Ascending aorta (tissue), 2 donors: ENCODE results near the gene PTPRE. TPM values are rescaled to one million over a fixed set of nuclear protein-coding genes. Genes with fewer than 3 reads are reported as not detected.
A peak's percentile ranks its signal among the peaks of the same experiment; 100 is the strongest.

ENCODE experiments used
- DNase-seq, 2 donors: peaks; one replicate each; pipeline ENCODE4 v3.0.0-alpha.2; 2019; ENCODE audit warnings: low spot score in 2 of 2
- H3K27ac ChIP-seq, 2 donors: fragments of 200-600 bp; sonication (generic); one replicate each; pipeline ENCODE4 v1.5.1; 2016 to 2017; ENCODE audit warnings: mild to moderate bottlenecking in 1 of 2
- H3K27me3 ChIP-seq: fragments of 200-600 bp; sonication (generic); one replicate; pipeline ENCODE4 v1.5.1; 2017
- H3K36me3 ChIP-seq, 2 donors: fragments of 200-600 bp; sonication (generic); one replicate each; pipeline ENCODE4 v1.5.1; 2016
- H3K4me1 ChIP-seq, 2 donors: fragments of 200-600 bp; sonication (generic); one replicate each; pipeline ENCODE4 v1.5.1; 2016 to 2017; ENCODE audit warnings: mild to moderate bottlenecking in 1 of 2
- H3K4me3 ChIP-seq, 2 donors: fragments of 200-600 bp; sonication (generic); one replicate each; pipeline ENCODE4 v1.5.1; 2016 to 2017; ENCODE audit warnings: mild to moderate bottlenecking in 1 of 2
- H3K9me3 ChIP-seq, 2 donors: fragments of 200-600 bp; sonication (generic); one replicate each; pipeline ENCODE4 v1.5.1; 2016
- intact Hi-C: fragments of 100-400 bp; cut with DNase I; formaldehyde crosslinking; loops from one replicate; pipeline ENCODE4 v1.15.1; 2023
- total RNA-seq: library from RNA; depleted of rRNA; stranded (reverse); fragments of >200 nt; gene quantifications from one replicate; pipeline ENCODE4 v1.1.0, GENCODE V29; 2016
- TF ChIP-seq, protein P1 (sequence below), 3 experiments: fragments of 200-600 bp in 2 of 3; fragments of 450-650 bp in 1 of 3; sonication (generic) in 2 of 3; IDR thresholded peaks; one replicate each; pipeline ENCODE4 v1.5.1; 2016 to 2019; ENCODE audit warnings: antibody characterized with exemption in 3 of 3, mild to moderate bottlenecking in 1 of 3, moderate library complexity in 1 of 3

The PTPRE gene
- total RNA-seq, 1 donor from 2014 or later = 14.5 TPM

DNA sequence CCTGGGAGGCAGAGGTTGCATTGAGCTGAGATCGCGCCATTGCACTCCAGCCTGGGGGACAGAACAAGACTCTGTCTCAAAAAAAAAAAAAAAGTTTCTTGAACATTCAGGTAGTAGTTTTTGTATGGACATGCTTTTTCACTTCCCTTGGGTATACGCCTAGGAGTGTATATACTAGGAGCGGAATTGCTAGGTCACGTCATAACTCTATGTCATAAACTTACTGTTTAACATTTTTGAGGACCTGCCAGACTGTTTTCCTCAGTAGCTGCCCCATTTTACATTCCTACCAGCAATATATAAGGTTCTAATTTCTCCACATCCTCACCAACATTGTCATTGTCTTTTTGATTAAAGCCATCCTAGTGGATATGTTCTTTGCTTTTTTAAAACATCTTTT is 167.7 kb downstream of the PTPRE start:
- no peaks in the 10 kb centered on the region for H3K9me3 ChIP-seq
- no peak for DNase-seq
- H3K4me3 ChIP-seq = no peak overlapping the region
- no peaks in the 10 kb centered on the region for H3K27me3 ChIP-seq
- intact Hi-C loops = no loop called here
- no peak overlapping the region for H3K27ac ChIP-seq
- H3K4me1 ChIP-seq = no peaks in the 10 kb centered on the region
- TF ChIP-seq, protein P1, sequence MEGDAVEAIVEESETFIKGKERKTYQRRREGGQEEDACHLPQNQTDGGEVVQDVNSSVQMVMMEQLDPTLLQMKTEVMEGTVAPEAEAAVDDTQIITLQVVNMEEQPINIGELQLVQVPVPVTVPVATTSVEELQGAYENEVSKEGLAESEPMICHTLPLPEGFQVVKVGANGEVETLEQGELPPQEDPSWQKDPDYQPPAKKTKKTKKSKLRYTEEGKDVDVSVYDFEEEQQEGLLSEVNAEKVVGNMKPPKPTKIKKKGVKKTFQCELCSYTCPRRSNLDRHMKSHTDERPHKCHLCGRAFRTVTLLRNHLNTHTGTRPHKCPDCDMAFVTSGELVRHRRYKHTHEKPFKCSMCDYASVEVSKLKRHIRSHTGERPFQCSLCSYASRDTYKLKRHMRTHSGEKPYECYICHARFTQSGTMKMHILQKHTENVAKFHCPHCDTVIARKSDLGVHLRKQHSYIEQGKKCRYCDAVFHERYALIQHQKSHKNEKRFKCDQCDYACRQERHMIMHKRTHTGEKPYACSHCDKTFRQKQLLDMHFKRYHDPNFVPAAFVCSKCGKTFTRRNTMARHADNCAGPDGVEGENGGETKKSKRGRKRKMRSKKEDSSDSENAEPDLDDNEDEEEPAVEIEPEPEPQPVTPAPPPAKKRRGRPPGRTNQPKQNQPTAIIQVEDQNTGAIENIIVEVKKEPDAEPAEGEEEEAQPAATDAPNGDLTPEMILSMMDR (IDR thresholded peaks at IDR 0.05) = no peak
- peaks cover 28 to 29% of the 10 kb centered on the region in 2 donors for H3K36me3 ChIP-seq

- H3K9me3 ChIP-seq = no peaks in the 10 kb centered on the region
- DNase-seq = peak in 1 of 2 donors; percentile 49
- TF ChIP-seq, protein P1 (IDR thresholded peaks at IDR 0.05) = no peak
- no peak overlapping the region for H3K4me3 ChIP-seq
- no peaks in the 10 kb centered on the region for H3K27me3 ChIP-seq
- H3K36me3 ChIP-seq = peaks cover 22 to 27% of the 10 kb centered on the region in 2 donors
- intact Hi-C loops = no loop called here
- H3K27ac ChIP-seq = no peak overlapping the region
- no peaks in the 10 kb centered on the region for H3K4me1 ChIP-seq
Observed at GRCh38 chr10:128077155-128077875, 170.4 kb downstream of the PTPRE start.

DNA sequence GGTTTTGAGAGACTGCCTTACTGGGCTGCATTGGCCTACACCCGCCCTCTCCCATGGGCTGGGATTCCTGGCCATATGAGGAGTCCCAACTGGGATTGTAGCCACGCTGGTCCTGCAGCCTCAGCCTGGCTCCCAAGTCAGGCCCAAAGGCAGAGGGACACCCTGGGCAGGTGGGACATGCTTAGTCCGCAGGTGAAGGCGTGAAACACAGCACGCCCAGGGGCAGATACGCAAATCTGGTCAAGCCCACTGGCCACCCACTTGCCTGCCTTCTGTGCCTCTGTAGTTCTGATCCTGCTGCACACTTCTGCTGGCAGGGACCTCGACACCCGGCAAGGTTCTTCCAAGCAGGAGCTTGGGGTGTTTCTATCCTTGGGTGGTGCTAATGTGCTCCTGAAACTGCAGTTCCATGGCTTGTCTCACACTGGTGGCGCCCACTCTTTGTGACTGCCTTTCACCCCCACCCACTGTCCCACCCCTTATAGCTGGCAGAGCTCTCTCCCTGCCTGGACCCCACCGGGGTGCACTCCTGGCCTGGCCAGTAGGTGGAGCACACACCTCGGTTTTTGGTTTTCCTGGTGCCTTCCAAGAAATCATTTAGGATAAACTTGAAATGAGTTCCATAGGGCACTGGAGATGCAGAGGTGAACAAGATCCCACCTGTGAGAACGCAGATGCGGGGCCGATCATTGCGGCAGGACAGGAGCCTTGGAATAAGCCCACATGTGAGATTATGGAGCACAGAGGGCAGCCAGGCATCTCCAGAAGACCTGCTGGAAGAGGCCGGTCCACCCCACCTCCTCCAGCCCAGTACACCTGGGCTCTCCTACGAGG is 171.4 kb downstream of the PTPRE start:
- no peaks in the 10 kb centered on the region for H3K27me3 ChIP-seq
- no peaks in the 10 kb centered on the region for H3K4me1 ChIP-seq
- intact Hi-C loops = no loop called here
- peak in 1 of 2 donors; percentile 57 for DNase-seq
- no peak overlapping the region for H3K4me3 ChIP-seq
- H3K27ac ChIP-seq = no peak overlapping the region
- H3K9me3 ChIP-seq = no peaks in the 10 kb centered on the region
- H3K36me3 ChIP-seq = peaks cover 22 to 27% of the 10 kb centered on the region in 2 donors
- TF ChIP-seq, protein P1 (IDR thresholded peaks at IDR 0.05) = peak in 2 of 3 experiments; percentile 22 to 50

- TF ChIP-seq, protein P1 (IDR thresholded peaks at IDR 0.05) = no peak
- intact Hi-C loops = no loop called here
- peak in 1 of 2 donors; percentile 42 for DNase-seq
- no peak overlapping the region for H3K4me3 ChIP-seq
- H3K9me3 ChIP-seq = no peaks in the 10 kb centered on the region
- H3K4me1 ChIP-seq = no peaks in the 10 kb centered on the region
- no peak overlapping the region for H3K27ac ChIP-seq
- peaks cover 17 to 24% of the 10 kb centered on the region in 2 donors for H3K36me3 ChIP-seq
- H3K27me3 ChIP-seq = no peaks in the 10 kb centered on the region
Observed at GRCh38 chr10:128080231-128080630, 173.3 kb downstream of the PTPRE start.

DNA sequence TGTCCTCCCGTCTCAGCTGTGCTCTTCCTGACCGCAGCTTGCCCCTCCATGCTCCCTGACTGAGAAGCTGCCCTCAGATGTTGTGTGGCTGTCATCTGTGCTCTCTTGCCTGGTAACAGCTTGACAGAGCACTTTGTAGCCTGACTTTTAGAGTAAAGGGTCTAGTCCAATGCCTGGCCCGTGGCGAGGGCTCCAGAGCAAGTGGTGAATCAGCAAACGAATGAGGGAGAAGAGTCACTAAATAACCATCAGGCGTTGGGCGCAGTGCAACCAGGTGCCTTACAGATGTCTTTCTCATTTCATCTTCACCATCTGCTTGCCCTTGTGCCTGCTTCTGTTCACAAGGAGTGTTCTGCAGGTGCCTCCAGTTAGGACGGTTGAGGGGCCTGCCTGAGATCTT is 173.7 kb downstream of the PTPRE start:
- Histone ChIP-seq H3K4me1 (no peaks in the 10 kb centered on the region), H3K36me3 (peaks cover 17 to 24% of the 10 kb centered on the region in 2 donors), H3K9me3 (no peaks in the 10 kb centered on the region), H3K27me3 (no peaks in the 10 kb centered on the region), H3K27ac (no peak overlapping the region), H3K4me3 (no peak overlapping the region)
- TF ChIP-seq, protein P1 (IDR thresholded peaks at IDR 0.05) = no peak
- intact Hi-C loops = no loop called here
- peak in 1 of 2 donors; percentile 28 for DNase-seq
